ENCODE results near the gene PITPNB.

- TF ChIP-seq GATA2 (IDR thresholded peaks at IDR 0.05; ENCODE audit: low read depth, low read length) (no peak), GATA3 (IDR thresholded peaks at IDR 0.05; ENCODE audit: low read depth, low read length) (no peak)
Measured at GRCh38 chr22:27941143-27941542, 22.1 kb upstream of the PITPNB start.
